Testis (tissue), 3 donors: Measurements from ENCODE around the gene PANX2. TPM values are rescaled to one million over a fixed set of nuclear protein-coding genes. Genes with fewer than 3 reads are reported as not detected.

ENCODE experiments used
- DNase-seq: peaks from one replicate; pipeline ENCODE4 v3.0.0-alpha.2; 2019
- H3K27ac ChIP-seq, 2 donors: fragments of 200-600 bp; sonication (generic); one replicate each; pipeline ENCODE4 v1.5.1; 2019
- H3K27me3 ChIP-seq: fragments of 200-600 bp; sonication (generic); one replicate; pipeline ENCODE4 v1.5.1; 2019
- H3K36me3 ChIP-seq: fragments of 200-600 bp; sonication (generic); one replicate; pipeline ENCODE4 v1.5.1; 2017; ENCODE audit warnings: low read depth; ENCODE audit errors: missing control alignments
- H3K4me1 ChIP-seq: fragments of 200-600 bp; sonication (generic); one replicate; pipeline ENCODE4 v1.5.1; 2019
- H3K4me3 ChIP-seq, 2 donors: fragments of 200-600 bp; sonication (generic); one replicate each; pipeline ENCODE4 v1.5.1; 2017 to 2019
- H3K9me3 ChIP-seq: fragments of 200-600 bp; sonication (generic); one replicate; pipeline ENCODE4 v1.5.1; 2017
- POLR2A ChIP-seq: fragments of 450-650 bp; IDR thresholded peaks from one replicate; pipeline ENCODE4 v1.6.1; 2017; ENCODE audit warnings: antibody characterized with exemption, mild to moderate bottlenecking, moderate library complexity
- WGBS, 2 donors: methylation state at CpG; one replicate each; pipeline ENCODE4 v1.1.5; 2018; 5-methylcytosine and 5-hydroxymethylcytosine counted together
- intact Hi-C: fragments of 100-400 bp; cut with DNase I; formaldehyde crosslinking; loops from one replicate; pipeline ENCODE4 v1.15.1; 2023; ENCODE audit warnings: low total_unique reads
- polyA plus RNA-seq: library from polyadenylated mRNA; stranded (reverse); fragments of 350-450 nt; fragmentation: Illumina TruSeq; extraction: RNeasy Lipid Tissue Mini Kit (QIAGEN cat#74804); gene quantifications from one replicate; pipeline ENCODE4 v1.2.3, GENCODE V29; 2014; ENCODE audit warnings: low read depth, low replicate concordance; ENCODE audit not compliant: insufficient read depth
- total RNA-seq, 2 donors: library from RNA; depleted of rRNA; stranded (reverse); fragments of >200 nt; gene quantifications; one replicate each; pipeline ENCODE4 v1.2.3, GENCODE V29; 2016
- TF ChIP-seq, protein P1 (sequence below), 3 experiments: fragments of 450-650 bp in 2 of 3; fragments of 200-600 bp in 1 of 3; sonication (generic) in 1 of 3; IDR thresholded peaks; one replicate each; pipeline ENCODE4 v1.5.1; 2016 to 2019; ENCODE audit warnings: antibody characterized with exemption in 3 of 3, mild to moderate bottlenecking in 2 of 3, moderate library complexity in 1 of 3

PANX2 gene
- total and polyA plus RNA-seq, 3 donors from 2014 or later: 2.0 to 6.3 (median 5.3) TPM

DNA sequence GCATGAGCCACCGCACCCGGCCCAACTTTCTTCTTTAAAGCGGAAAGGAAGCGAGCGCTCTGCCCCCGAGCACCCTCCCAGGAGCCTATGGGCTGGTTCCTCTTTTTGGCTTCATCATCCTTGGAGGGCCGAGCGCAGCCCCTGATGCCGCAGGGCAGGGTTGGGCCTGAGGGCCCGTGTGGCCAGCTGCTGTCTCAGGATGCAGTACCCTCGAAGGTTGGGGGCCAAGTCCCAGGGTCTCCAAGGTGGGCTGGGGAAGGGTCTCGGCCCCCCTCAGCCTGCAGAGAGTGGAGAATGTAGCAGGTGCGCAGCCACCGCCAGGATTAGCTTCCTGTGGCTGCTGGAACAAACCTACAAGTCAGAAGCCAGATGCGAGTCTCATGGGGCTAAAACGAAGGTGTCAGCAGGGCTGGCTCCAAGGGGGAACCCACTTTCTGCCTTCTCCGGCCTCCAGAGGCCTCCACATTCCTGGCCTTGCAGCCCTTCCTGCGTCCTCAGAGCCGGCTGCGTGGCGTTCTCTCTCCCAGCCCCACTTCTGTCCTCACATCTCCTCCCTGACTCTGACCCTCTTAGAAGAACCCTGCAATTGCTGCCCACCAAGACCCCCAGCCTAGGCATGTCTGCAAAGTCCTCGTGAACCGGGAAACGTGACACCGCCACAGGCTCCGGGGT is 2.9 kb downstream of the PANX2 start:
- DNase-seq: no peak
- Histone ChIP-seq H3K9me3 (no peaks in the 10 kb centered on the region), H3K27me3 (no peaks in the 10 kb centered on the region), H3K4me1 (peaks cover 4% of the 10 kb centered on the region), H3K4me3 (no peak overlapping the region), H3K36me3 (no peaks in the 10 kb centered on the region), H3K27ac (no peak overlapping the region)
- intact Hi-C loops: no loop called here
- no peak for TF ChIP-seq POLR2A
- TF ChIP-seq, protein P1, sequence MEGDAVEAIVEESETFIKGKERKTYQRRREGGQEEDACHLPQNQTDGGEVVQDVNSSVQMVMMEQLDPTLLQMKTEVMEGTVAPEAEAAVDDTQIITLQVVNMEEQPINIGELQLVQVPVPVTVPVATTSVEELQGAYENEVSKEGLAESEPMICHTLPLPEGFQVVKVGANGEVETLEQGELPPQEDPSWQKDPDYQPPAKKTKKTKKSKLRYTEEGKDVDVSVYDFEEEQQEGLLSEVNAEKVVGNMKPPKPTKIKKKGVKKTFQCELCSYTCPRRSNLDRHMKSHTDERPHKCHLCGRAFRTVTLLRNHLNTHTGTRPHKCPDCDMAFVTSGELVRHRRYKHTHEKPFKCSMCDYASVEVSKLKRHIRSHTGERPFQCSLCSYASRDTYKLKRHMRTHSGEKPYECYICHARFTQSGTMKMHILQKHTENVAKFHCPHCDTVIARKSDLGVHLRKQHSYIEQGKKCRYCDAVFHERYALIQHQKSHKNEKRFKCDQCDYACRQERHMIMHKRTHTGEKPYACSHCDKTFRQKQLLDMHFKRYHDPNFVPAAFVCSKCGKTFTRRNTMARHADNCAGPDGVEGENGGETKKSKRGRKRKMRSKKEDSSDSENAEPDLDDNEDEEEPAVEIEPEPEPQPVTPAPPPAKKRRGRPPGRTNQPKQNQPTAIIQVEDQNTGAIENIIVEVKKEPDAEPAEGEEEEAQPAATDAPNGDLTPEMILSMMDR (IDR thresholded peaks at IDR 0.05): no peak
- 87 to 93% methylated on average over 22 to 26 of the region's 26 CpGs for WGBS, 2 donors

DNA sequence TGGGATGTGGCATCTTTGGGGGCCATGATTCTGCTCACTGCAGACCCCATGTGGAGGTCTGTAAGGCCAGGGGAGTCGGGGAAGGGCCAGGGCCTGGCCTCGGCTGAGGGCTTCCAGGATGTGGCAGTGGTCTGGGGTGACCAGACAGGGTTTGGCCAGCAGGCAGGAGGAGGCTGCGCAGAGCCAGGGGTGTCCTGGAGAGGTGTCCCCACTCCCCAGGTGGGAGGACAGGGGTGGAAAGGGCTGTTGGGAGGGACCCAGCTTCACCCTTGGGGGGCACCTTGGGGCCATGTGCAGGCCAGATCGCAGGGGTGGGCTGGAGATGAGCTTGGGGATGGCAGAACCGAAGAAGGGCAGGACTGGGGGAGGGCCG is 3.4 kb downstream of the PANX2 start:
- no peak overlapping the region for H3K27ac ChIP-seq
- WGBS, 2 donors: 88 to 89% methylated on average over 5 to 6 of the region's 6 CpGs
- no peaks in the 10 kb centered on the region for H3K9me3 ChIP-seq
- no peak overlapping the region for H3K4me3 ChIP-seq
- no peaks in the 10 kb centered on the region for H3K36me3 ChIP-seq
- intact Hi-C loops: no loop called here
- TF ChIP-seq, protein P1 (IDR thresholded peaks at IDR 0.05): no peak
- no peak for TF ChIP-seq POLR2A
- H3K4me1 ChIP-seq: peaks cover 4% of the 10 kb centered on the region
- H3K27me3 ChIP-seq: no peaks in the 10 kb centered on the region
- no peak for DNase-seq

DNA sequence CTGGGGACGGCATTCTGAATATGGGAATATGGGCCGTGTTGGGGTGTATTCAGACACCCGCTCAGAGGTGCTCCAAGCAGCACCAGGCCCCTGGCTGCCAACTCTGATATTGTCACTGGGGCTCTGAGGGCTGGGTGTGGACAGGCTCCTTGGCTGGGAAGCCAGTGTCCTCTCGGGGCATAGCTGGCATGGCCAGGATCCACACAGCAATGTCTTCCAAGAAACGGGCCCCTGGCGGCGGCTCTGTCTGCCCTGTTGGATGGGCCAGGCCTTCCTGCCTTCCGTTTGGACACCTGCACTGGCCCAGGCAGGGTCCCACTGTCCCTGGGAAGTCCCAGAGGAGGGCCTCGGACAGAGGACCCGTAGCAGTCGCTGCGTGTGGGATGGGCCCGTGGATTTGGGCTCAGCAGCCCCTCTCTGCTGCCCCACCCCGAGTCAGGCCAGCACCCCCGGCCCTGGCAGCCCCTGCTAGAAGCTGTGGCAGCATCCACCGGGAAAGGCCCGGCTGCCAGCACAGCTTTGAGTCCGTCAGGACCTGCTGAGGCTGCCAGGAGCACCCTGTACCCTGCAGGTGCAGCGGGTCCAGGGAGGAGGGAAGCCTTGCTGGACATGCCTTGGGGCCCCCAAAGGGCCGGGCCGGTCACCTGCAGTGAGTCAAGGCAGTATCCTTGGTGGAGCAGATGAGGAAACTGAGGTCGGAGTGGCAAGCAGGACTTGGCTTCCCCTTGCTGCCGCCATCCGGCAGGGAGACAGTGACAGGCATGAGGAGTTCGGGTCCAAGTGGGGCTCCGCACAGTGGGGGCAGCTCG is 4.1 kb downstream of the PANX2 start:
- Histone ChIP-seq H3K36me3 (no peaks in the 10 kb centered on the region), H3K27ac (no peak overlapping the region), H3K4me1 (no peaks in the 10 kb centered on the region), H3K27me3 (no peaks in the 10 kb centered on the region), H3K4me3 (no peak overlapping the region), H3K9me3 (no peaks in the 10 kb centered on the region)
- DNase-seq: no peak
- intact Hi-C loops: no loop called here
- TF ChIP-seq, protein P1 (IDR thresholded peaks at IDR 0.05): no peak
- 88 to 94% methylated on average over 4 to 18 of the region's 27 CpGs for WGBS, 2 donors

DNA sequence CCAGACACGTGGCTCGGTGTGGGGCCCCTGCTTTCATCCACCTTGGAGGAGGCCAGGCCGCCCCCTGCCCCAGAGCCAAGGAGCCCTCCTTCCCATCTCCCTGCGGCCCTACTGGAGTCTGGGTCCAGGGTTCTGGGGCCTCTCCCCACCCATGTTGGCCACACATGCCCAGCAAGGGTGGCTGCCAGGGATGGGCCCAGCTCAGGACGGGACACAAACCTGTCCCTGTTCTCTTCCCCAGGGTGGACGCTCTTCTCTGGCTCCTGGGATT is 4.6 kb downstream of the PANX2 start:
- Histone ChIP-seq H3K27me3 (no peaks in the 10 kb centered on the region), H3K27ac (no peak overlapping the region), H3K4me3 (no peak overlapping the region), H3K36me3 (no peaks in the 10 kb centered on the region), H3K4me1 (no peaks in the 10 kb centered on the region), H3K9me3 (no peaks in the 10 kb centered on the region)
- 75 to 94% methylated on average over 1 to 2 of the region's 6 CpGs for WGBS, 2 donors
- DNase-seq: no peak
- TF ChIP-seq POLR2A: no peak
- TF ChIP-seq, protein P1 (IDR thresholded peaks at IDR 0.05): no peak
- intact Hi-C loops: no loop called here
